K562 (cell line): ENCODE results near the gene TRERF1. TPM values are rescaled to one million over a fixed set of nuclear protein-coding genes. Genes with fewer than 3 reads are reported as not detected.

Experiments
- ATAC-seq: fragments of 200-7000 bp; cut with Tn5 transposase; 3 replicates; pipeline ENCODE4 v1.9.1; 2020; ENCODE audit warnings: moderate library complexity
- BruUV-seq: library from RNA; stranded (reverse); fragments of 400-500 nt; replicated peaks from 2 replicates; lab custom pipeline; 2021; lab: Mats Ljungman, UMichigan
- CTCF ChIA-PET: fragments of 300-600 bp; formaldehyde crosslinking; extraction: SDS; loops from one replicate; lab custom pipeline; 2021; ENCODE audit warnings: low intra/inter-chr PET ratio; lab: Yijun Ruan, JAX
- POLR2A ChIA-PET: fragments of 300-600, 350-650 bp; sonication (Branson Sonifier 250); formaldehyde crosslinking; extraction: SDS; loops from one replicate; lab custom pipeline; 2021; ENCODE audit warnings: antibody characterized with exemption, inconsistent platforms; lab: Yijun Ruan, JAX
- DNase-seq, 4 experiments: peaks; one replicate each; pipeline versions ENCODE4 v3.0.0 to v3.0.0-alpha.2; 2011 to 2018; ENCODE audit warnings: low spot score in 3 of 4, mixed read lengths in 3 of 4; ENCODE audit errors: extremely low read depth in 1 of 4
- FAIRE-seq: peaks from 2 replicates; lab custom pipeline; 2011; peaks lifted over from hg19 to GRCh38; lab: Jason Lieb, UNC
- H2AFZ ChIP-seq: 2 replicates; pipeline ENCODE4 v1.6.0; 2011; ENCODE audit warnings: low read depth, low read length, control low read depth, inconsistent platforms
- H3K27ac ChIP-seq: fragments of 200-600 bp; 3 replicates; pipeline ENCODE4 v1.8.0; 2011; ENCODE audit warnings: low read depth, mild to moderate bottlenecking, control low read depth, inconsistent platforms, low read length, moderate library complexity, mixed read lengths; ENCODE audit errors: extremely low read depth
- H3K27me3 ChIP-seq, 2 experiments: fragments of 300-600 bp in 1 of 2; 2 replicates in 1 of 2; 3 replicates in 1 of 2; pipeline versions ENCODE4 v1.6.0 to v1.8.0; 2011; ENCODE audit warnings: inconsistent platforms in 2 of 2, low read length in 2 of 2, mild to moderate bottlenecking in 1 of 2, mixed read lengths in 1 of 2, moderate library complexity in 1 of 2; ENCODE audit not compliant: control insufficient read depth in 2 of 2, insufficient read depth in 2 of 2
- H3K36me3 ChIP-seq: fragments of 300-600 bp; 3 replicates; pipeline ENCODE4 v1.8.0; 2011; ENCODE audit warnings: mild to moderate bottlenecking, low read length, inconsistent platforms; ENCODE audit not compliant: control insufficient read depth, insufficient read depth
- H3K4me1 ChIP-seq, 2 experiments: fragments of 200-600 bp in 1 of 2; replicated peaks in 1 of 2; 2 replicates in 1 of 2; 3 replicates in 1 of 2; pipeline versions ENCODE4 v1.5.1 to v1.8.0; 2011; ENCODE audit warnings: inconsistent platforms in 2 of 2, low read length in 2 of 2, mild to moderate bottlenecking in 1 of 2, mixed read lengths in 1 of 2, moderate library complexity in 1 of 2; ENCODE audit not compliant: control insufficient read depth in 2 of 2, insufficient read depth in 2 of 2
- H3K4me2 ChIP-seq: 2 replicates; pipeline ENCODE4 v1.6.1; 2011; ENCODE audit warnings: low read length, control low read depth, inconsistent platforms, mixed read lengths; ENCODE audit not compliant: insufficient read depth
- H3K4me3 ChIP-seq: fragments of 200-600 bp; sonication (generic), shearing (Covaris generic); 2 replicates; pipeline ENCODE4 v1.5.1; 2016; ENCODE audit warnings: control low read depth, inconsistent platforms
- H3K79me2 ChIP-seq: fragments of 200-600 bp; 3 replicates; pipeline ENCODE4 v1.8.0; 2011; ENCODE audit warnings: low read length, inconsistent platforms; ENCODE audit not compliant: control insufficient read depth, insufficient read depth
- H3K9ac ChIP-seq, 2 experiments: 2 replicates each; pipeline versions ENCODE4 v1.6.0 to v1.6.1; 2011; ENCODE audit warnings: low read depth in 2 of 2, low read length in 2 of 2, control low read depth in 1 of 2, inconsistent platforms in 1 of 2, mild to moderate bottlenecking in 1 of 2, mixed read lengths in 1 of 2; ENCODE audit not compliant: insufficient read depth in 1 of 2
- H3K9me1 ChIP-seq: one replicate; pipeline ENCODE4 v1.6.0; 2011; ENCODE audit warnings: inconsistent platforms, mild to moderate bottlenecking, low read length, moderate library complexity; ENCODE audit not compliant: control insufficient read depth, insufficient read depth
- H3K9me3 ChIP-seq: replicated peaks from 2 replicates; pipeline ENCODE4 v1.5.1; 2011; ENCODE audit warnings: low read depth, low read length, inconsistent platforms; ENCODE audit not compliant: control insufficient read depth, insufficient read depth
- H4K20me1 ChIP-seq: replicated peaks from 2 replicates; pipeline ENCODE4 v1.6.1; 2011; ENCODE audit warnings: low read length, inconsistent platforms, mixed read lengths; ENCODE audit not compliant: control insufficient read depth, insufficient read depth
- DIDO1 ChIP-seq: fragments of 450-650 bp; IDR thresholded peaks from 2 replicates; pipeline ENCODE4 v1.6.1; 2016; ENCODE audit warnings: low read depth, missing biosample characterization, missing genetic modification characterization
- HMG20A ChIP-seq: fragments of 450-650 bp; formaldehyde crosslinking; conservative IDR thresholded peaks from 2 replicates; pipeline ENCODE4 v1.4.0; 2020; ENCODE audit warnings: mild to moderate bottlenecking, mixed read lengths
- TFE3 ChIP-seq: fragments of 450-650 bp; formaldehyde crosslinking; IDR thresholded peaks from 2 replicates; pipeline ENCODE4 v1.4.0; 2020; ENCODE audit warnings: mild to moderate bottlenecking, mixed read lengths
- USF2 ChIP-seq: sonication (generic); formaldehyde crosslinking; IDR thresholded peaks from 2 replicates; pipeline ENCODE4 v1.5.0; 2020; ENCODE audit warnings: missing genetic modification reagents
- ZKSCAN1 ChIP-seq: fragments of 150-350 bp; IDR thresholded peaks from 2 replicates; pipeline ENCODE4 v1.6.1; 2016; ENCODE audit warnings: low read depth, low read length
- ZNF212 ChIP-seq: fragments of 450-650 bp; formaldehyde crosslinking; IDR thresholded peaks from 2 replicates; pipeline ENCODE4 v1.4.0; 2020; ENCODE audit warnings: mild to moderate bottlenecking
- ZNF263 ChIP-seq: sonication (generic); formaldehyde crosslinking; IDR thresholded peaks from 2 replicates; pipeline ENCODE4 v1.8.0; 2022; ENCODE audit warnings: mild to moderate bottlenecking, missing genetic modification reagents, borderline replicate concordance
- WGBS: fragments of 100-300 bp; shearing (Covaris generic); methylation state at CpG from one replicate; pipeline ENCODE4 v1.1.6; 2016; ENCODE audit warnings: low coverage, mixed read lengths; ENCODE audit not compliant: insufficient coverage; ENCODE audit errors: missing lambda C conversion rate; 5-methylcytosine and 5-hydroxymethylcytosine counted together
- in situ Hi-C: fragments of 300-500 bp; cut with MboI; formaldehyde crosslinking; loops from 4 replicates; pipeline ENCODE4 v1.15.0; 2018; ENCODE audit warnings: inconsistent platforms, mixed read lengths
- intact Hi-C: fragments of 100-400 bp; cut with micrococcal nuclease; formaldehyde crosslinking; loops from 2 replicates; pipeline ENCODE4 v1.14.2; 2022
- polyA plus RNA-seq, 8 experiments: library from polyadenylated mRNA; depleted of rRNA in 4 of 8; stranded (reverse) in 5 of 8; unstranded in 3 of 8; fragments of >200 nt; fragmentation: Nextera tagmentation in 2 of 8; fragmentation: Illumina TruSeq in 1 of 8; extraction: Ambion mirVana in 2 of 8; extraction: Trizol in 1 of 8; gene quantifications; 2 replicates each; pipeline versions ENCODE4 v1.2.1 to v1.2.3, GENCODE V29; 2011 to 2014; ENCODE audit warnings: inconsistent platforms in 1 of 8, missing spikeins in 1 of 8
- total RNA-seq, 7 experiments: library from RNA; depleted of rRNA in 6 of 7; stranded (reverse); fragments of >200 nt in 6 of 7; fragmentation: Illumina TruSeq in 2 of 7; extraction: Trizol in 2 of 7; gene quantifications; 2 replicates each; pipeline versions ENCODE4 v1.2.1 to v1.2.3, GENCODE V29; 2011 to 2021; ENCODE audit warnings: low replicate concordance in 1 of 7

Gene TRERF1
- total and polyA plus RNA-seq, 9 of the 15 experiments (the other 6 are each of a cell fraction or from before 2014, with no cell fraction given), result 0.04 to 0.20 (median 0.07) TPM; not detected in 3

- Histone ChIP-seq H3K27ac (no peak overlapping the region), H3K4me3 (no peak overlapping the region), H2AFZ (no peak overlapping the region), H3K4me2 (no peak overlapping the region), H4K20me1 (no peaks in the 10 kb centered on the region; the same call in 1 of the 2 replicates), H3K79me2 (no peaks in the 10 kb centered on the region), H3K9me3 (no peaks in the 10 kb centered on the region), H3K9ac (no peak overlapping the region), H3K36me3 (no peaks in the 10 kb centered on the region), H3K9me1 (no peaks in the 10 kb centered on the region), H3K4me1 (peaks cover 0 to 6% of the 10 kb centered on the region in 2 experiments; a peak in 2 of 5 replicates), H3K27me3 (peaks cover 47 to 54% of the 10 kb centered on the region in 2 experiments)
- in situ Hi-C loops, result no loop called here
- ChIA-PET POLR2A (interaction anchor here (0.6 to 1.2 kb wide), 2 partner anchors 12 to 20 kb away, joined by 3 to 5 read pairs; no protein-coding TSS in a partner anchor), CTCF (no interaction called here)
- TF ChIP-seq TFE3 (CRISPR knock-in tag) (0 out of 2 replicates have a peak, but pooled peaks have one; percentile 5), USF2 (CRISPR knock-in tag) (no peak), ZNF212 (CRISPR knock-in tag) (no peak), ZNF263 (CRISPR knock-in tag) (no peak), ZKSCAN1 (peak; percentile 95), HMG20A (CRISPR knock-in tag) (no peak), DIDO1 (tag) (no peak)
- no TSS peak for BruUV-seq
- no peak for FAIRE-seq
- DNase-seq, result no peak
- WGBS, result 0% methylated on average over 1 of the region's 1 CpG
- ATAC-seq, result no peak
- intact Hi-C loops, result loop anchor here (10.0 kb wide), 1 partner anchor 458 kb away; the partner anchor contains the start of gene PRPH2
Observed at GRCh38 chr6:42266538-42266937, 185.2 kb downstream of the TRERF1 start.
